ENCODE results near the gene TRIO.

Gene TRIO

GRCh38 chr5:14212838-14213237, 69.7 kb downstream of the TRIO start:
- no peak for DNase-seq

- no peak for DNase-seq
Measured at GRCh38 chr5:14213253-14213652, 70.1 kb downstream of the TRIO start.

- no peak for DNase-seq
Measured at GRCh38 chr5:14213813-14214585, 70.9 kb downstream of the TRIO start.

GRCh38 chr5:14215901-14216300, 72.8 kb downstream of the TRIO start:
- no peak for DNase-seq

- no peak for DNase-seq
Measured at GRCh38 chr5:14216372-14216771, 73.2 kb downstream of the TRIO start.

GRCh38 chr5:14216902-14217301, 73.8 kb downstream of the TRIO start:
- no peak for DNase-seq

GRCh38 chr5:14217587-14217986, 74.4 kb downstream of the TRIO start:
- no peak for DNase-seq

- DNase-seq = no peak
Measured at GRCh38 chr5:14218011-14218410, 74.9 kb downstream of the TRIO start.

GRCh38 chr5:14218480-14218879, 75.3 kb downstream of the TRIO start:
- DNase-seq = no peak

- DNase-seq = no peak
Measured at GRCh38 chr5:14218897-14219573, 75.9 kb downstream of the TRIO start.

- DNase-seq = no peak
Measured at GRCh38 chr5:14219800-14220512, 76.8 kb downstream of the TRIO start.

- DNase-seq = no peak
Measured at GRCh38 chr5:14220642-14221041, 77.5 kb downstream of the TRIO start.

- no peak for DNase-seq
Measured at GRCh38 chr5:14221732-14222131, 78.6 kb downstream of the TRIO start.

- DNase-seq = no peak
Measured at GRCh38 chr5:14222206-14222605, 79.1 kb downstream of the TRIO start.

- DNase-seq = no peak
Measured at GRCh38 chr5:14223372-14223771, 80.2 kb downstream of the TRIO start.

GRCh38 chr5:14225173-14225834, 82.2 kb downstream of the TRIO start:
- DNase-seq = no peak

- no peak for DNase-seq
Measured at GRCh38 chr5:14226149-14226548, 83.0 kb downstream of the TRIO start.

GRCh38 chr5:14226554-14226953, 83.4 kb downstream of the TRIO start:
- DNase-seq = no peak

GRCh38 chr5:14226992-14227391, 83.8 kb downstream of the TRIO start:
- DNase-seq = no peak

- DNase-seq = no peak
Measured at GRCh38 chr5:14227513-14227912, 84.4 kb downstream of the TRIO start.

- DNase-seq = no peak
Measured at GRCh38 chr5:14228219-14228618, 85.1 kb downstream of the TRIO start.

- no peak for DNase-seq
Measured at GRCh38 chr5:14229181-14229580, 86.0 kb downstream of the TRIO start.

GRCh38 chr5:14229734-14230133, 86.6 kb downstream of the TRIO start:
- DNase-seq = no peak
